HCT116 (cell line): ENCODE data around the gene SLBP. TPM values are rescaled to one million over a fixed set of nuclear protein-coding genes. Genes with fewer than 3 reads are reported as not detected.
A peak's percentile ranks its signal among the peaks of the same experiment; 100 is the strongest.

Experiments used
- ATAC-seq: fragments of 200-7000 bp; cut with Tn5 transposase; 2 replicates; pipeline ENCODE4 v1.9.1; 2020; ENCODE audit warnings: mild to moderate bottlenecking, moderate library complexity
- BruUV-seq: library from RNA; stranded (reverse); fragments of 400-500 nt; replicated peaks from 2 replicates; lab custom pipeline; 2021; lab: Mats Ljungman, UMichigan
- CTCF ChIA-PET: fragments of 300-600 bp; sonication (Branson Sonifier 250); formaldehyde crosslinking; loops from one replicate; lab custom pipeline; 2021; ENCODE audit warnings: antibody characterized with exemption; lab: Charles Lee
- POLR2A ChIA-PET: fragments of 300-600, 350-600 bp; sonication (Branson Sonifier 250); formaldehyde crosslinking; loops from one replicate; lab custom pipeline; 2021; ENCODE audit warnings: antibody characterized with exemption; lab: Charles Lee
- RAD21 ChIA-PET, 2 experiments: fragments of 300-600 bp; sonication (Branson Sonifier 250); formaldehyde crosslinking; loops; one replicate each; lab custom pipeline; 2023; ENCODE audit warnings: low total read pairs in 2 of 2; ENCODE audit not compliant: uncharacterized antibody in 2 of 2, unreplicated experiment in 2 of 2, low non-redundant PET in 1 of 2; lab: Charles Lee
- DNase-seq: peaks from one replicate; pipeline ENCODE4 v3.0.0-alpha.2; 2010; ENCODE audit warnings: low read depth, low spot score
- H2AFZ ChIP-seq: fragments of 200-600 bp; shearing (Covaris generic), sonication (generic); 2 replicates; pipeline ENCODE4 v1.6.1; 2017; ENCODE audit warnings: low read depth, mixed run types, mixed read lengths, antibody characterized with exemption, low read length; ENCODE audit not compliant: poor library complexity, severe bottlenecking
- H3K27ac ChIP-seq: 2 replicates; pipeline ENCODE4 v1.5.1; 2012; ENCODE audit warnings: low read depth, low read length
- H3K27me3 ChIP-seq: fragments of 200-600 bp; sonication (generic); 2 replicates; pipeline ENCODE4 v1.6.1; 2016; ENCODE audit warnings: mixed run types, low read length, mixed read lengths; ENCODE audit not compliant: insufficient read depth
- H3K36me3 ChIP-seq, 2 experiments: fragments of 200-500 bp in 1 of 2; fragments of 200-600 bp in 1 of 2; sonication (Bioruptor generic) in 1 of 2; sonication (generic) in 1 of 2; 2 replicates each; pipeline versions ENCODE4 v1.5.1 to v1.6.1; 2014 to 2016; ENCODE audit warnings: low read length in 2 of 2, inconsistent platforms in 1 of 2, mixed read lengths in 1 of 2, mixed run types in 1 of 2; ENCODE audit not compliant: insufficient read depth in 2 of 2, control insufficient read depth in 1 of 2
- H3K4me1 ChIP-seq, 2 experiments: fragments of 200-600 bp in 1 of 2; sonication (generic) in 1 of 2; 2 replicates each; pipeline versions ENCODE4 v1.5.1 to v1.6.1; 2012 to 2017; ENCODE audit warnings: low read length in 2 of 2, inconsistent platforms in 1 of 2, mild to moderate bottlenecking in 1 of 2, mixed read lengths in 1 of 2, mixed run types in 1 of 2, moderate library complexity in 1 of 2; ENCODE audit not compliant: insufficient read depth in 2 of 2, control insufficient read depth in 1 of 2
- H3K4me2 ChIP-seq: fragments of 200-600 bp; sonication (generic); 2 replicates; pipeline ENCODE4 v1.6.1; 2017; ENCODE audit warnings: mixed run types, low read length, mixed read lengths
- H3K4me3 ChIP-seq, 2 experiments: fragments of 200-600 bp in 1 of 2; sonication (generic) in 1 of 2; replicated peaks in 1 of 2; 2 replicates each; pipeline ENCODE4 v1.5.1; 2011 to 2016; ENCODE audit warnings: low read length in 2 of 2, control low read depth in 1 of 2, low read depth in 1 of 2, mild to moderate bottlenecking in 1 of 2, mixed read lengths in 1 of 2, mixed run types in 1 of 2
- H3K79me2 ChIP-seq: fragments of 200-600 bp; sonication (generic); 2 replicates; pipeline ENCODE4 v1.6.1; 2017; ENCODE audit warnings: mild to moderate bottlenecking, mixed run types, low read length, moderate library complexity, mixed read lengths; ENCODE audit not compliant: insufficient read depth
- H3K9ac ChIP-seq: fragments of 200-600 bp; sonication (generic); 2 replicates; pipeline ENCODE4 v1.6.1; 2016; ENCODE audit warnings: low read length, mixed read lengths
- H3K9me2 ChIP-seq: fragments of 200-600 bp; sonication (generic), shearing (Covaris generic); 2 replicates; pipeline ENCODE4 v1.6.1; 2017; ENCODE audit warnings: mixed run types, mild to moderate bottlenecking, moderate library complexity; ENCODE audit not compliant: insufficient read depth
- H3K9me3 ChIP-seq, 2 experiments: fragments of 200-500 bp in 1 of 2; fragments of 200-600 bp in 1 of 2; sonication (Bioruptor generic) in 1 of 2; sonication (generic) in 1 of 2; 2 replicates each; pipeline ENCODE4 v1.6.1; 2014 to 2017; ENCODE audit warnings: low read length in 2 of 2, mixed read lengths in 2 of 2, inconsistent platforms in 1 of 2, low read depth in 1 of 2, mild to moderate bottlenecking in 1 of 2, mixed run types in 1 of 2, moderate library complexity in 1 of 2; ENCODE audit not compliant: control insufficient read depth in 1 of 2, insufficient read depth in 1 of 2
- H4K20me1 ChIP-seq: fragments of 200-600 bp; sonication (generic), shearing (Covaris generic); 2 replicates; pipeline ENCODE4 v1.6.1; 2017; ENCODE audit warnings: mixed run types, mild to moderate bottlenecking, moderate library complexity; ENCODE audit not compliant: insufficient read depth
- EGR1 ChIP-seq: IDR thresholded peaks from 2 replicates; pipeline ENCODE4 v1.6.1; 2012; ENCODE audit warnings: low read depth
- ELF1 ChIP-seq: IDR thresholded peaks from 2 replicates; pipeline ENCODE4 v1.6.1; 2012; ENCODE audit warnings: low read depth, borderline replicate concordance
- EZH2phosphoT487 ChIP-seq: fragments of 200-600 bp; IDR thresholded peaks from 2 replicates; pipeline ENCODE4 v1.6.1; 2018; ENCODE audit warnings: antibody characterized with exemption, borderline replicate concordance
- FOSL1 ChIP-seq: IDR thresholded peaks from 2 replicates; pipeline ENCODE4 v1.6.1; 2012; ENCODE audit warnings: low read depth
- JUND ChIP-seq: IDR thresholded peaks from 2 replicates; pipeline ENCODE4 v1.6.1; 2012
- RAD21 ChIP-seq: IDR thresholded peaks from 2 replicates; pipeline ENCODE4 v1.6.1; 2012; ENCODE audit warnings: low read depth, mild to moderate bottlenecking
- SIN3A ChIP-seq: IDR thresholded peaks from 2 replicates; pipeline ENCODE4 v1.6.1; 2012; ENCODE audit warnings: low read depth
- TCF7L2 ChIP-seq: IDR thresholded peaks from 2 replicates; pipeline ENCODE4 v1.7.0; 2011; ENCODE audit warnings: borderline replicate concordance, inconsistent platforms; ENCODE audit not compliant: insufficient read depth, insufficient read length; ENCODE audit errors: extremely low read depth
- YY1 ChIP-seq: IDR thresholded peaks from 2 replicates; pipeline ENCODE4 v1.6.1; 2011; ENCODE audit warnings: low read length, low read depth, moderate library complexity, mild to moderate bottlenecking; ENCODE audit not compliant: insufficient replicate concordance; ENCODE audit errors: extremely low read depth
- ZFX ChIP-seq: fragments of 450-650 bp; IDR thresholded peaks from 2 replicates; pipeline ENCODE4 v1.6.1; 2017
- ZNF274 ChIP-seq: fragments of 200-500 bp; sonication (Bioruptor generic); IDR thresholded peaks from 2 replicates; pipeline ENCODE4 v1.6.1; 2014; ENCODE audit warnings: mild to moderate bottlenecking, low read depth, low read length, inconsistent platforms
- intact Hi-C: fragments of 100-400 bp; cut with micrococcal nuclease; formaldehyde crosslinking; loops from 2 replicates; pipeline ENCODE4 v1.10.0; 2022
- total RNA-seq: library from RNA; stranded (reverse); gene quantifications from one replicate; pipeline ENCODE4 v1.2.1, GENCODE V29; 2021; ENCODE audit not compliant: unreplicated experiment
- TF ChIP-seq, protein P1 (sequence below): IDR thresholded peaks from 2 replicates; pipeline ENCODE4 v1.6.1; 2012

The SLBP gene
- total RNA-seq, 1 experiment from 2014 or later, result 101 TPM

DNA sequence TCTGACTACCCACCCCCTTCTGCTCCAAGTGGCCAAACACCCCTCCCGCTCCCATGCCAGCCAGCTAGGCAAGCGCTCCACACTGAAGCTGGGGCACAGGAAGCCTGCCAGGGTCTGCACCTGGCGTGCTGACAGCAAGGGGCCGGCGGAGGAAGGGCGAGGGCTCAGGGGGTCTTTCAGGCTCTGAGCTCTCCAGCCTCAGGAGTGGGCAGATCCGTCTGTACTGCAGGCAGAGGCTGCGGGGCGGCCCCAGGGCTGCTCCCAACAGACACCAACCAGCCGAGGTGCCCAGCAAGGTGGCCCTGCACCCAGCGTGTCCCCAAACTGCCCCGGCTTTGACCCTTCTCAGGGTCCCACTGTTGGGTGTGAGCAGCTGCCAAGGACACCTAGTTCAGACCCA lies 42.8 kb downstream of the SLBP start:
- no peak overlapping the region for H3K9ac ChIP-seq
- ChIA-PET CTCF (no interaction called here), POLR2A (no interaction called here), RAD21 (no interaction called here)
- no peaks in the 10 kb centered on the region for H3K27me3 ChIP-seq
- DNase-seq (no peak), ATAC-seq (no peak)
- no peak overlapping the region for H3K4me2 ChIP-seq
- H3K4me1 ChIP-seq, result peaks cover 11 to 15% of the 10 kb centered on the region in 2 experiments
- H3K79me2 ChIP-seq, result no peaks in the 10 kb centered on the region
- no peaks in the 10 kb centered on the region for H3K9me3 ChIP-seq
- TF ChIP-seq, protein P1, sequence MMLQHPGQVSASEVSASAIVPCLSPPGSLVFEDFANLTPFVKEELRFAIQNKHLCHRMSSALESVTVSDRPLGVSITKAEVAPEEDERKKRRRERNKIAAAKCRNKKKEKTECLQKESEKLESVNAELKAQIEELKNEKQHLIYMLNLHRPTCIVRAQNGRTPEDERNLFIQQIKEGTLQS, result no peak
- TF ChIP-seq ZFX (no peak), RAD21 (no peak)
- H4K20me1 ChIP-seq, result no peaks in the 10 kb centered on the region
- no peaks in the 10 kb centered on the region for H3K36me3 ChIP-seq
- intact Hi-C loops, result no loop called here
- H2AFZ ChIP-seq, result no peak overlapping the region
- H3K4me3 ChIP-seq, result no peak overlapping the region
- H3K27ac ChIP-seq, result no peak overlapping the region
- BruUV-seq, result no TSS peak
- H3K9me2 ChIP-seq, result no peaks in the 10 kb centered on the region

DNA sequence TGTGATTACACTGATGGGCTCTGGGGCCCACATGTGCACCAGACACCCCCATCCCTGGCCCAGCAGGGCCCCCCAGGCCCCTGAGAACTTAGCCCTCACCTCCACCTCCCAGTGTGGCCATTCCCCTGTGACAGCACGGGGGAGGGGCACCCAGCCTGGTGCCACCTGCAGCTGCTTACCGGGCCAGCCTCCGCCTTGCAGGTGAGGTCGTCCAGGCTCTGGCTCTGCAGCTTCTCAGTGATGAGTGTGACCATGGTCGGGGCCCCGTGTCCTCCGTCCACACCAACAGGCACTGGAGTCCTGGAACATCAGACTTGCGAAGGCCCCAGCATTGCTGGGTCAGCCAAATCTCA lies 43.7 kb downstream of the SLBP start:
- RAD21 ChIA-PET, result no interaction called here
- Histone ChIP-seq H3K9me2 (no peaks in the 10 kb centered on the region), H2AFZ (peak overlapping the region; percentile 90)
- TF ChIP-seq YY1, result no peak
- TF ChIP-seq FOSL1, result no peak
- TF ChIP-seq EZH2phosphoT487, result no peak
- no peak for TF ChIP-seq SIN3A
- no peak for TF ChIP-seq TCF7L2
- no peak for TF ChIP-seq EGR1
- TF ChIP-seq ELF1, result no peak
- no peak for TF ChIP-seq JUND
- no peak for TF ChIP-seq ZNF274
- TF ChIP-seq, all 23 proteins: peak for 0
- H3K9ac ChIP-seq, result 0 out of 2 replicates have a peak overlapping the region, but pooled peaks have one; percentile 24
- H3K4me1 ChIP-seq, result peaks cover 11 to 15% of the 10 kb centered on the region in 2 experiments
- POLR2A ChIA-PET, result no interaction called here
- no TSS peak for BruUV-seq
- no peaks in the 10 kb centered on the region for H3K36me3 ChIP-seq
- ATAC-seq (peak; percentile 39), DNase-seq (no peak)
- no peaks in the 10 kb centered on the region for H3K9me3 ChIP-seq
- H3K4me2 ChIP-seq, result peak overlapping the region; percentile 75
- H4K20me1 ChIP-seq, result no peaks in the 10 kb centered on the region
- H3K4me3 ChIP-seq, result peak overlapping the region in 1 of 2 experiments; percentile 46; a peak in 2 of 4 replicates
- no peaks in the 10 kb centered on the region for H3K27me3 ChIP-seq
- no peaks in the 10 kb centered on the region for H3K79me2 ChIP-seq
- CTCF ChIA-PET, result interaction anchor here (0.9 kb wide), 1 partner anchor 25 kb away, joined by 4 read pairs; no protein-coding TSS in a partner anchor
- H3K27ac ChIP-seq, result no peak overlapping the region
- intact Hi-C loops, result no loop called here
